ENCODE measurements around the gene RBBP8NL. TPM values are rescaled to one million over a fixed set of nuclear protein-coding genes. Genes with fewer than 3 reads are reported as not detected.
"Not testable (repeated sequence)": the region's sequence is repeated elsewhere in the genome, so short reads cannot be mapped to it uniquely, and the experiment has no call there.

RBBP8NL gene
- total and polyA plus RNA-seq, 2 donors (not counting 1 experiment from before 2014, with no cell fraction given): not detected

- Histone ChIP-seq H4K20me1 (ENCODE audit: control insufficient read depth, extremely low read depth, insufficient read depth, low read length) (no peaks in the 10 kb centered on the region), H3K79me2 (ENCODE audit: control insufficient read depth, insufficient read depth, low read length) (no peaks in the 10 kb centered on the region), H2AFZ (ENCODE audit: low read length) (no peak overlapping the region), H3K9ac (ENCODE audit: insufficient read depth, low read length) (no peak overlapping the region), H3K9me3 (ENCODE audit: control insufficient read depth, insufficient read depth, low read depth, low read length) (no peaks in the 10 kb centered on the region), H3K4me1 (ENCODE audit: control insufficient read depth, extremely low read depth, insufficient read depth, low read length) (no peaks in the 10 kb centered on the region), H3K27ac (ENCODE audit: insufficient read depth, low read length) (no peak overlapping the region), H3K36me3 (ENCODE audit: control insufficient read depth, insufficient read depth, low read length) (no peaks in the 10 kb centered on the region), H3K4me2 (ENCODE audit: extremely low read depth, insufficient read depth, low read length) (no peak overlapping the region), H3K27me3 (ENCODE audit: control insufficient read depth, insufficient read depth, low read length) (peaks cover 9% of the 10 kb centered on the region), H3K4me3 (replicated peaks in 1 of 4; ENCODE audit: control extremely low read depth in 1 of 4, insufficient read depth in 1 of 4, low read depth in 3 of 4, low read length in 4 of 4) (no peak overlapping the region)
- no peak for DNase-seq (ENCODE audit: low read depth in 2 of 2)
- TF ChIP-seq EZH2 (IDR thresholded peaks at IDR 0.05; ENCODE audit: low read length, missing control alignments) (no peak), CTCF (conservative IDR thresholded peaks at IDR 0.05 in 1 of 2, IDR thresholded peaks at IDR 0.05 in 1 of 2; ENCODE audit: low read depth in 1 of 2, low read length in 2 of 2) (no peak)
Observed at GRCh38 chr20:62428396-62429295, 1.3 kb upstream of the RBBP8NL start.

- Histone ChIP-seq H3K9ac (ENCODE audit: insufficient read depth, low read length) (no peak overlapping the region), H3K79me2 (ENCODE audit: control insufficient read depth, insufficient read depth, low read length) (no peaks in the 10 kb centered on the region), H3K36me3 (ENCODE audit: control insufficient read depth, insufficient read depth, low read length) (no peaks in the 10 kb centered on the region), H3K9me3 (ENCODE audit: control insufficient read depth, insufficient read depth, low read depth, low read length) (no peaks in the 10 kb centered on the region), H2AFZ (ENCODE audit: low read length) (no peak overlapping the region), H4K20me1 (ENCODE audit: control insufficient read depth, extremely low read depth, insufficient read depth, low read length) (no peaks in the 10 kb centered on the region), H3K27ac (ENCODE audit: insufficient read depth, low read length) (no peak overlapping the region), H3K4me1 (ENCODE audit: control insufficient read depth, extremely low read depth, insufficient read depth, low read length) (no peaks in the 10 kb centered on the region), H3K4me2 (ENCODE audit: extremely low read depth, insufficient read depth, low read length) (no peak overlapping the region), H3K4me3 (replicated peaks in 1 of 4; ENCODE audit: control extremely low read depth in 1 of 4, insufficient read depth in 1 of 4, low read depth in 3 of 4, low read length in 4 of 4) (no peak overlapping the region), H3K27me3 (ENCODE audit: control insufficient read depth, insufficient read depth, low read length) (peaks cover 8% of the 10 kb centered on the region)
- no peak for TF ChIP-seq EZH2 (IDR thresholded peaks at IDR 0.05; ENCODE audit: low read length, missing control alignments)
- no peak for TF ChIP-seq CTCF (conservative IDR thresholded peaks at IDR 0.05 in 1 of 2, IDR thresholded peaks at IDR 0.05 in 1 of 2; ENCODE audit: low read depth in 1 of 2, low read length in 2 of 2)
- no peak for DNase-seq (ENCODE audit: low read depth in 2 of 2)
Observed at GRCh38 chr20:62428002-62428372, 648 bp upstream of the RBBP8NL start.

- Histone ChIP-seq H3K36me3 (ENCODE audit: control insufficient read depth, insufficient read depth, low read length) (no peaks in the 10 kb centered on the region), H4K20me1 (ENCODE audit: control insufficient read depth, extremely low read depth, insufficient read depth, low read length) (no peaks in the 10 kb centered on the region), H3K4me3 (replicated peaks in 1 of 4; ENCODE audit: control extremely low read depth in 1 of 4, insufficient read depth in 1 of 4, low read depth in 3 of 4, low read length in 4 of 4) (no peak overlapping the region), H3K9me3 (ENCODE audit: control insufficient read depth, insufficient read depth, low read depth, low read length) (no peaks in the 10 kb centered on the region), H3K4me2 (ENCODE audit: extremely low read depth, insufficient read depth, low read length) (no peak overlapping the region), H3K4me1 (ENCODE audit: control insufficient read depth, extremely low read depth, insufficient read depth, low read length) (no peaks in the 10 kb centered on the region), H2AFZ (ENCODE audit: low read length) (no peak overlapping the region), H3K27me3 (ENCODE audit: control insufficient read depth, insufficient read depth, low read length) (peaks cover 4% of the 10 kb centered on the region), H3K27ac (ENCODE audit: insufficient read depth, low read length) (no peak overlapping the region), H3K79me2 (ENCODE audit: control insufficient read depth, insufficient read depth, low read length) (no peaks in the 10 kb centered on the region), H3K9ac (ENCODE audit: insufficient read depth, low read length) (no peak overlapping the region)
- TF ChIP-seq EZH2 (IDR thresholded peaks at IDR 0.05; ENCODE audit: low read length, missing control alignments) (no peak), CTCF (conservative IDR thresholded peaks at IDR 0.05 in 1 of 2, IDR thresholded peaks at IDR 0.05 in 1 of 2; ENCODE audit: low read depth in 1 of 2, low read length in 2 of 2) (no peak)
- DNase-seq (ENCODE audit: low read depth in 2 of 2): no peak
Observed at GRCh38 chr20:62426699-62427131, 624 bp downstream of the RBBP8NL start.

- not testable (repeated sequence) for H4K20me1 ChIP-seq (ENCODE audit: control insufficient read depth, extremely low read depth, insufficient read depth, low read length); H3K4me2 ChIP-seq (ENCODE audit: extremely low read depth, insufficient read depth, low read length); H3K4me1 ChIP-seq (ENCODE audit: control insufficient read depth, extremely low read depth, insufficient read depth, low read length); H3K4me3 ChIP-seq (replicated peaks in 1 of 4; ENCODE audit: control extremely low read depth in 1 of 4, insufficient read depth in 1 of 4, low read depth in 3 of 4, low read length in 4 of 4); H2AFZ ChIP-seq (ENCODE audit: low read length); DNase-seq (ENCODE audit: low read depth in 2 of 2); H3K79me2 ChIP-seq (ENCODE audit: control insufficient read depth, insufficient read depth, low read length); H3K27me3 ChIP-seq (ENCODE audit: control insufficient read depth, insufficient read depth, low read length); H3K9ac ChIP-seq (ENCODE audit: insufficient read depth, low read length); H3K36me3 ChIP-seq (ENCODE audit: control insufficient read depth, insufficient read depth, low read length); H3K9me3 ChIP-seq (ENCODE audit: control insufficient read depth, insufficient read depth, low read depth, low read length); H3K27ac ChIP-seq (ENCODE audit: insufficient read depth, low read length)
Observed at GRCh38 chr20:62426059-62426348, 1.3 kb downstream of the RBBP8NL start.

All from fibroblast of lung (primary cell).